Endothelial cell of umbilical vein (primary cell): ENCODE measurements around the gene MITF. TPM values are rescaled to one million over a fixed set of nuclear protein-coding genes. Genes with fewer than 3 reads are reported as not detected.

Experiments used
- BruUV-seq: library from RNA; stranded (reverse); fragments of 400-500 nt; replicated peaks from 2 replicates; lab custom pipeline; 2021; lab: Mats Ljungman, UMichigan
- CTCF ChIA-PET: fragments of 300-600, 350-600 bp; sonication (Branson Sonifier 250); formaldehyde crosslinking; loops from one replicate; lab custom pipeline; 2021; ENCODE audit warnings: antibody characterized with exemption, inconsistent platforms; lab: Charles Lee
- POLR2A ChIA-PET: fragments of 300-600, 350-600 bp; sonication (Branson Sonifier 250); formaldehyde crosslinking; loops from one replicate; lab custom pipeline; 2021; ENCODE audit warnings: antibody characterized with exemption, inconsistent platforms; lab: Charles Lee
- DNase-seq: peaks from one replicate; pipeline ENCODE4 v3.0.0-alpha.2; 2011; ENCODE audit warnings: low read depth, low spot score
- FAIRE-seq: peaks from 2 replicates; lab custom pipeline; 2011; peaks lifted over from hg19 to GRCh38; lab: Jason Lieb, UNC
- H2AFZ ChIP-seq: 2 replicates; pipeline ENCODE4 v1.6.0; 2012; ENCODE audit warnings: low read depth, low read length, control low read depth, inconsistent platforms
- H3K27ac ChIP-seq: 2 replicates; pipeline ENCODE4 v1.5.1; 2011; ENCODE audit warnings: low read depth, mild to moderate bottlenecking, control low read depth, low read length, moderate library complexity; ENCODE audit not compliant: insufficient read depth
- H3K27me3 ChIP-seq, 2 experiments: 2 replicates each; pipeline versions ENCODE4 v1.6.0 to v1.6.1; 2011; ENCODE audit warnings: low read length in 2 of 2, mixed read lengths in 1 of 2; ENCODE audit not compliant: control insufficient read depth in 2 of 2, insufficient read depth in 2 of 2
- H3K36me3 ChIP-seq, 2 experiments: 2 replicates in 1 of 2; 3 replicates in 1 of 2; pipeline ENCODE4 v1.5.1; 2011; ENCODE audit warnings: low read length in 2 of 2, mild to moderate bottlenecking in 1 of 2, moderate library complexity in 1 of 2; ENCODE audit not compliant: control insufficient read depth in 2 of 2, insufficient read depth in 2 of 2; ENCODE audit errors: extremely low read depth in 1 of 2
- H3K4me1 ChIP-seq: 3 replicates; pipeline ENCODE4 v1.5.1; 2011; ENCODE audit warnings: mild to moderate bottlenecking, low read length; ENCODE audit not compliant: control insufficient read depth, insufficient read depth; ENCODE audit errors: extremely low read depth
- H3K4me2 ChIP-seq: 2 replicates; pipeline ENCODE4 v1.6.1; 2011; ENCODE audit warnings: low read length, control low read depth, mixed read lengths; ENCODE audit not compliant: insufficient read depth
- H3K4me3 ChIP-seq, 3 experiments: fragments of 200-600 bp in 1 of 3; sonication (generic), shearing (Covaris generic) in 1 of 3; replicated peaks in 1 of 3; 2 replicates each; pipeline ENCODE4 v1.5.1; 2011 to 2016; ENCODE audit warnings: control low read depth in 3 of 3, low read length in 3 of 3, mild to moderate bottlenecking in 2 of 3, inconsistent platforms in 1 of 3, low read depth in 1 of 3, moderate library complexity in 1 of 3; ENCODE audit not compliant: insufficient read depth in 1 of 3
- H3K79me2 ChIP-seq: 2 replicates; pipeline ENCODE4 v1.6.0; 2012; ENCODE audit warnings: low read length, inconsistent platforms; ENCODE audit not compliant: control insufficient read depth, insufficient read depth
- H3K9ac ChIP-seq: replicated peaks from 2 replicates; pipeline ENCODE3; 2011; ENCODE audit warnings: low read length, control low read depth; ENCODE audit not compliant: insufficient read depth; ENCODE audit errors: extremely low read depth
- H3K9me1 ChIP-seq: replicated peaks from 3 replicates; pipeline ENCODE4 v1.6.0; 2011; ENCODE audit warnings: mild to moderate bottlenecking, low read length; ENCODE audit not compliant: control insufficient read depth, insufficient read depth; ENCODE audit errors: extremely low read depth
- H3K9me3 ChIP-seq: replicated peaks from 2 replicates; pipeline ENCODE4 v1.5.1; 2012; ENCODE audit warnings: low read length, inconsistent platforms; ENCODE audit not compliant: control insufficient read depth, insufficient read depth
- H4K20me1 ChIP-seq: replicated peaks from 2 replicates; pipeline ENCODE3; 2011; ENCODE audit warnings: mild to moderate bottlenecking, low read length; ENCODE audit not compliant: control insufficient read depth, insufficient read depth; ENCODE audit errors: extremely low read depth
- EZH2 ChIP-seq: IDR thresholded peaks from 2 replicates; pipeline ENCODE4 v1.6.1; 2012; ENCODE audit warnings: borderline replicate concordance, low read depth, mild to moderate bottlenecking, moderate library complexity, low read length, inconsistent platforms; ENCODE audit not compliant: severe bottlenecking
- FOS ChIP-seq: IDR thresholded peaks from 2 replicates; pipeline ENCODE4 v1.6.1; 2011; ENCODE audit warnings: mild to moderate bottlenecking, low read length, moderate library complexity, borderline replicate concordance; ENCODE audit not compliant: insufficient read depth
- GATA2 ChIP-seq: IDR thresholded peaks from 2 replicates; pipeline ENCODE4 v1.7.0; 2011; ENCODE audit warnings: low read depth, mild to moderate bottlenecking, moderate library complexity, mixed read lengths, low read length; ENCODE audit not compliant: insufficient read length, insufficient read depth
- JUN ChIP-seq: IDR thresholded peaks from 2 replicates; pipeline ENCODE4 v1.6.1; 2011; ENCODE audit warnings: borderline replicate concordance, low read depth; ENCODE audit not compliant: insufficient read length, insufficient read depth
- MYC ChIP-seq: IDR thresholded peaks from one replicate; pipeline ENCODE4 v1.6.1; 2011; ENCODE audit warnings: mild to moderate bottlenecking, low read depth, low read length
- POLR2A ChIP-seq: IDR thresholded peaks from 2 replicates; pipeline ENCODE4 v1.6.1; 2012; ENCODE audit warnings: low read depth, mild to moderate bottlenecking, control low read depth, low read length
- POLR2AphosphoS5 ChIP-seq: IDR thresholded peaks from 2 replicates; pipeline ENCODE4 v1.6.1; 2012; ENCODE audit warnings: low read depth, mild to moderate bottlenecking, control low read depth, low read length, moderate library complexity; ENCODE audit not compliant: insufficient read depth
- dilution Hi-C: fragments of 300-500 bp; cut with MboI; formaldehyde crosslinking; loops from one replicate; pipeline ENCODE4 v1.15.0; 2019; ENCODE audit warnings: low sequenced_read_pairs; ENCODE audit not compliant: extremely low pct_ligation_motif_present
- intact Hi-C: fragments of 100-400 bp; cut with micrococcal nuclease; formaldehyde crosslinking; loops from one replicate; pipeline ENCODE4 v1.10.0; 2022
- polyA plus RNA-seq, 4 experiments: library from polyadenylated mRNA; depleted of rRNA in 3 of 4; stranded (reverse) in 3 of 4; unstranded in 1 of 4; fragments of >200 nt; gene quantifications; 2 replicates each; pipeline versions ENCODE4 v1.2.1 to v1.2.3, GENCODE V29; 2011 to 2012; ENCODE audit warnings: missing spikeins in 1 of 4
- total RNA-seq: library from RNA; stranded (reverse); gene quantifications from 2 replicates; pipeline ENCODE4 v1.2.3, GENCODE V29; 2021
- TF ChIP-seq, protein P1 (sequence below): IDR thresholded peaks from 2 replicates; pipeline ENCODE4 v1.6.1; 2011; ENCODE audit not compliant: insufficient read depth, insufficient read length
- TF ChIP-seq, protein P2 (sequence below), 2 donors: IDR thresholded peaks; 1 replicate in 1 of 2; 2 replicates in 1 of 2; pipeline ENCODE4 v1.5.1; 2011; ENCODE audit warnings: low read length in 2 of 2, mild to moderate bottlenecking in 2 of 2, moderate library complexity in 2 of 2, control low read depth in 1 of 2, inconsistent platforms in 1 of 2, low read depth in 1 of 2; ENCODE audit not compliant: insufficient read depth in 1 of 2; ENCODE audit errors: extremely low read depth in 1 of 2

Gene MITF
- total and polyA plus RNA-seq, 2 donors (not counting 3 experiments of a cell fraction or from before 2014, with no cell fraction given) = 1.6 to 2.5 TPM

DNA sequence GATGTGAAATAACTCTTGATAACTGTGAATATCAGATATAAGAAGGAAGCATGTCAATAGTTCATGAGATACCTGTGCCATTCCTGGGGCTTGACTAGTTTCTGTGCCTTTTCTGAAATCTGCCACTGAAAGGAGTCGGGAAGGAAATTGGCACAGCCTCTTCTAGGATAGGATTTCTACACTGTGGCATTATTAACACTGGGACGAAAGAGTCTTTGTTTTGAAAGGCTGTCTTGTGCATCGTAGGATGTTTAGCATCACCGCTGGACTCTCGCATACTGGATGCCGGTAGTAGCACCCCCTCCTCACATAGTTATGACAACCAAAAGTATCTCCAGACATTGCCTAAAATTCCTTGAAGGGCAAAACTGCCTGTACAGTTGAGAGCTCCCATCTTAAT is 182.4 kb downstream of the MITF start:
- ChIA-PET CTCF (no interaction called here), POLR2A (no interaction called here)
- Histone ChIP-seq H3K9ac (no peak overlapping the region), H3K79me2 (no peaks in the 10 kb centered on the region), H3K4me2 (no peak overlapping the region), H3K9me3 (no peaks in the 10 kb centered on the region), H3K4me1 (no peaks in the 10 kb centered on the region), H4K20me1 (no peaks in the 10 kb centered on the region), H3K9me1 (no peaks in the 10 kb centered on the region), H3K36me3 (no peaks in the 10 kb centered on the region), H3K27ac (no peak overlapping the region), H2AFZ (no peak overlapping the region), H3K27me3 (no peaks in the 10 kb centered on the region), H3K4me3 (no peak overlapping the region)
- dilution Hi-C loops (no loop called here), intact Hi-C loops (no loop called here)
- DNase-seq = no peak
- FAIRE-seq = no peak
- no peak for TF ChIP-seq MYC
- TF ChIP-seq GATA2 = no peak
- no TSS peak for BruUV-seq

DNA sequence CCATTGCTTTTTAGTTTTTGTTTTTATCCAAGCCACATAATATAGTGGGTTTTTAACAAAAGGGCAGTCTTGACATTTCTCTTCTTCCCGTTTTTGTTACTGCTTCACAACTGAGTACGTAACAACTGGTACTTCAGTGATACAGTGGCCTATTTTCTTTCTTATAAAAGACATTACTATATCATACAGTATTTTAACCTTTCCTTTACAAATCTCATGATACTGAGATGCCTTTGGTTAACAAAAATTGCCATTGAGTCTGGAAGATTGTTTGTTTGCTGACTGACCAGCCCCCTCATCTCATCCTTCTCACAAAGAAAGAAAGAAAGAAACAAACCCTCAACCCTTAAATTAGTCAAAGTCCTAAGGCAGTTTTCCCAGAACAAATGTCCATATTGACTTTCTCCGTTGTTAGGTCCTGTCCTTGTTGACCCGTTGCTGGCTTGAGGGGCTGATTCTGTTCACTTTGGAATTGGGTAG is 183.3 kb downstream of the MITF start:
- FAIRE-seq = no peak
- Histone ChIP-seq H3K4me2 (no peak overlapping the region), H3K4me3 (no peak overlapping the region), H4K20me1 (no peaks in the 10 kb centered on the region), H3K27ac (no peak overlapping the region), H3K36me3 (no peaks in the 10 kb centered on the region), H3K9me3 (no peaks in the 10 kb centered on the region), H2AFZ (no peak overlapping the region), H3K79me2 (no peaks in the 10 kb centered on the region), H3K9ac (no peak overlapping the region), H3K27me3 (no peaks in the 10 kb centered on the region), H3K9me1 (no peaks in the 10 kb centered on the region), H3K4me1 (no peaks in the 10 kb centered on the region)
- TF ChIP-seq, protein P1, sequence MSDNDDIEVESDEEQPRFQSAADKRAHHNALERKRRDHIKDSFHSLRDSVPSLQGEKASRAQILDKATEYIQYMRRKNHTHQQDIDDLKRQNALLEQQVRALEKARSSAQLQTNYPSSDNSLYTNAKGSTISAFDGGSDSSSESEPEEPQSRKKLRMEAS = no peak
- TF ChIP-seq POLR2AphosphoS5 (no peak), MYC (no peak), EZH2 (no peak), GATA2 (no peak), POLR2A (no peak), FOS (no peak), JUN (no peak)
- TF ChIP-seq, protein P2, sequence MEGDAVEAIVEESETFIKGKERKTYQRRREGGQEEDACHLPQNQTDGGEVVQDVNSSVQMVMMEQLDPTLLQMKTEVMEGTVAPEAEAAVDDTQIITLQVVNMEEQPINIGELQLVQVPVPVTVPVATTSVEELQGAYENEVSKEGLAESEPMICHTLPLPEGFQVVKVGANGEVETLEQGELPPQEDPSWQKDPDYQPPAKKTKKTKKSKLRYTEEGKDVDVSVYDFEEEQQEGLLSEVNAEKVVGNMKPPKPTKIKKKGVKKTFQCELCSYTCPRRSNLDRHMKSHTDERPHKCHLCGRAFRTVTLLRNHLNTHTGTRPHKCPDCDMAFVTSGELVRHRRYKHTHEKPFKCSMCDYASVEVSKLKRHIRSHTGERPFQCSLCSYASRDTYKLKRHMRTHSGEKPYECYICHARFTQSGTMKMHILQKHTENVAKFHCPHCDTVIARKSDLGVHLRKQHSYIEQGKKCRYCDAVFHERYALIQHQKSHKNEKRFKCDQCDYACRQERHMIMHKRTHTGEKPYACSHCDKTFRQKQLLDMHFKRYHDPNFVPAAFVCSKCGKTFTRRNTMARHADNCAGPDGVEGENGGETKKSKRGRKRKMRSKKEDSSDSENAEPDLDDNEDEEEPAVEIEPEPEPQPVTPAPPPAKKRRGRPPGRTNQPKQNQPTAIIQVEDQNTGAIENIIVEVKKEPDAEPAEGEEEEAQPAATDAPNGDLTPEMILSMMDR (IDR thresholded peaks at IDR 0.05; ENCODE audit: extremely low read depth in 1 of 2, insufficient read depth in 1 of 2, low read depth in 1 of 2, low read length in 2 of 2) = no peak
- dilution Hi-C loops = no loop called here
- ChIA-PET CTCF (no interaction called here), POLR2A (no interaction called here)
- no TSS peak for BruUV-seq
- no peak for DNase-seq
- intact Hi-C loops = no loop called here
